Fibroblast of lung (primary cell): ENCODE results near the gene GABBR2. TPM values are rescaled to one million over a fixed set of nuclear protein-coding genes. Genes with fewer than 3 reads are reported as not detected.

ENCODE experiments used
- DNase-seq, 2 donors: peaks; one replicate each; pipeline versions ENCODE4 v3.0.0 to v3.0.0-alpha.2; 2010; ENCODE audit warnings: low read depth in 2 of 2
- H2AFZ ChIP-seq: 2 replicates; pipeline ENCODE4 v1.5.1; 2012; ENCODE audit warnings: low read length, control low read depth, inconsistent platforms
- H3K27ac ChIP-seq: 2 replicates; pipeline ENCODE4 v1.5.1; 2011; ENCODE audit warnings: low read length, control low read depth; ENCODE audit not compliant: insufficient read depth
- H3K27me3 ChIP-seq: 2 replicates; pipeline ENCODE4 v1.5.1; 2011; ENCODE audit warnings: mild to moderate bottlenecking, low read length; ENCODE audit not compliant: control insufficient read depth, insufficient read depth
- H3K36me3 ChIP-seq: 2 replicates; pipeline ENCODE4 v1.5.1; 2011; ENCODE audit warnings: low read length; ENCODE audit not compliant: control insufficient read depth, insufficient read depth
- H3K4me1 ChIP-seq: 2 replicates; pipeline ENCODE4 v1.5.1; 2011; ENCODE audit warnings: low read length; ENCODE audit not compliant: control insufficient read depth, insufficient read depth; ENCODE audit errors: extremely low read depth
- H3K4me2 ChIP-seq: 2 replicates; pipeline ENCODE4 v1.5.1; 2011; ENCODE audit warnings: low read length, control low read depth; ENCODE audit not compliant: insufficient read depth; ENCODE audit errors: extremely low read depth
- H3K4me3 ChIP-seq, 4 experiments: fragments of 200-600 bp in 1 of 4; sonication (generic) in 1 of 4; replicated peaks in 1 of 4; 2 replicates each; pipeline ENCODE4 v1.5.1; 2011 to 2016; ENCODE audit warnings: low read length in 4 of 4, low read depth in 3 of 4, mild to moderate bottlenecking in 3 of 4, control low read depth in 2 of 4, inconsistent platforms in 1 of 4, mixed read lengths in 1 of 4; ENCODE audit not compliant: insufficient read depth in 1 of 4; ENCODE audit errors: control extremely low read depth in 1 of 4
- H3K79me2 ChIP-seq: 2 replicates; pipeline ENCODE4 v1.5.1; 2012; ENCODE audit warnings: mild to moderate bottlenecking, low read length, inconsistent platforms; ENCODE audit not compliant: control insufficient read depth, insufficient read depth
- H3K9ac ChIP-seq: 2 replicates; pipeline ENCODE4 v1.5.1; 2011; ENCODE audit warnings: mild to moderate bottlenecking, low read length, control low read depth; ENCODE audit not compliant: insufficient read depth
- H3K9me3 ChIP-seq: 2 replicates; pipeline ENCODE4 v1.5.1; 2012; ENCODE audit warnings: low read depth, low read length; ENCODE audit not compliant: control insufficient read depth, insufficient read depth
- H4K20me1 ChIP-seq: 2 replicates; pipeline ENCODE4 v1.5.1; 2011; ENCODE audit warnings: low read length; ENCODE audit not compliant: control insufficient read depth, insufficient read depth; ENCODE audit errors: extremely low read depth
- EZH2 ChIP-seq: IDR thresholded peaks from 2 replicates; pipeline ENCODE4 v1.5.1; 2012; ENCODE audit warnings: low read length, control low read depth, mild to moderate bottlenecking; ENCODE audit errors: missing control alignments
- polyA plus RNA-seq, 2 donors: library from polyadenylated mRNA; depleted of rRNA in 1 of 2; stranded (reverse) in 1 of 2; unstranded in 1 of 2; fragments of >200 nt; gene quantifications; 2 replicates each; pipeline ENCODE4 v1.2.1, GENCODE V29; 2011 to 2012; ENCODE audit warnings: missing spikeins in 1 of 2
- total RNA-seq: library from RNA; depleted of rRNA; stranded (reverse); fragments of >200 nt; gene quantifications from 2 replicates; pipeline ENCODE4 v1.2.1, GENCODE V29; 2014
- TF ChIP-seq, protein P1 (sequence below), 2 donors: IDR thresholded peaks in 1 of 2; conservative IDR thresholded peaks in 1 of 2; 1 replicate in 1 of 2; 2 replicates in 1 of 2; pipeline ENCODE4 v1.5.1; 2011 to 2012; ENCODE audit warnings: low read length in 2 of 2, control low read depth in 1 of 2, inconsistent platforms in 1 of 2, low read depth in 1 of 2, mild to moderate bottlenecking in 1 of 2

The GABBR2 gene
- total and polyA plus RNA-seq, 2 donors (not counting 1 experiment from before 2014, with no cell fraction given), result 0.32 to 0.33 TPM

GRCh38 chr9:98429613-98430012 lies 279.1 kb downstream of the GABBR2 start:
- Histone ChIP-seq H3K4me3 (no peak overlapping the region), H3K9ac (no peak overlapping the region), H3K27me3 (peaks cover under 1% of the 10 kb centered on the region), H3K4me2 (no peak overlapping the region), H3K4me1 (no peaks in the 10 kb centered on the region), H4K20me1 (no peaks in the 10 kb centered on the region), H3K36me3 (no peaks in the 10 kb centered on the region), H3K79me2 (no peaks in the 10 kb centered on the region), H3K27ac (no peak overlapping the region), H3K9me3 (no peaks in the 10 kb centered on the region), H2AFZ (no peak overlapping the region)
- peak; percentile 80 to 92 for DNase-seq
- TF ChIP-seq, protein P1, sequence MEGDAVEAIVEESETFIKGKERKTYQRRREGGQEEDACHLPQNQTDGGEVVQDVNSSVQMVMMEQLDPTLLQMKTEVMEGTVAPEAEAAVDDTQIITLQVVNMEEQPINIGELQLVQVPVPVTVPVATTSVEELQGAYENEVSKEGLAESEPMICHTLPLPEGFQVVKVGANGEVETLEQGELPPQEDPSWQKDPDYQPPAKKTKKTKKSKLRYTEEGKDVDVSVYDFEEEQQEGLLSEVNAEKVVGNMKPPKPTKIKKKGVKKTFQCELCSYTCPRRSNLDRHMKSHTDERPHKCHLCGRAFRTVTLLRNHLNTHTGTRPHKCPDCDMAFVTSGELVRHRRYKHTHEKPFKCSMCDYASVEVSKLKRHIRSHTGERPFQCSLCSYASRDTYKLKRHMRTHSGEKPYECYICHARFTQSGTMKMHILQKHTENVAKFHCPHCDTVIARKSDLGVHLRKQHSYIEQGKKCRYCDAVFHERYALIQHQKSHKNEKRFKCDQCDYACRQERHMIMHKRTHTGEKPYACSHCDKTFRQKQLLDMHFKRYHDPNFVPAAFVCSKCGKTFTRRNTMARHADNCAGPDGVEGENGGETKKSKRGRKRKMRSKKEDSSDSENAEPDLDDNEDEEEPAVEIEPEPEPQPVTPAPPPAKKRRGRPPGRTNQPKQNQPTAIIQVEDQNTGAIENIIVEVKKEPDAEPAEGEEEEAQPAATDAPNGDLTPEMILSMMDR (conservative IDR thresholded peaks at IDR 0.05 in 1 of 2, IDR thresholded peaks at IDR 0.05 in 1 of 2; ENCODE audit: low read depth in 1 of 2, low read length in 2 of 2), result no peak
- TF ChIP-seq EZH2, result no peak

DNA sequence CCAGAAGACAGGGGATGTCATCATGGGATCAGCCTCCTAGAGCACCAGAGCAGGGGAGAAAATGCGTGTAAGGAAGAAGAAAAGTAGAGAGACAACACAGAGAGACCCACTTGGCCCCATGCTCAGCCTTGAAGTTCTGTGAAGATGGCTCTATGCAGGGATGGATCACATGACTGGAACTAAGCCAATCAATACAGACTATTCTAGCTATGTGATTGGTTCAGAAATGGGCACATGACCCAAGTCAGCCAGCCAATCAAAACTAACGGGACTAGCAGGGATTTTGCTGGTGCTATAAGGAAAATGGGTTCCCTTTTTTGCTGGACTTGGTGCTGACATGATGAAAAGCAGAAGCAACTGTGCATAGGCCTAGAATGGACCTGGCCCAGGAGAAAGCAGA lies 280.3 kb downstream of the GABBR2 start:
- TF ChIP-seq EZH2, result no peak
- TF ChIP-seq, protein P1 (conservative IDR thresholded peaks at IDR 0.05 in 1 of 2, IDR thresholded peaks at IDR 0.05 in 1 of 2; ENCODE audit: low read depth in 1 of 2, low read length in 2 of 2), result no peak
- no peak overlapping the region for H3K27ac ChIP-seq
- DNase-seq, result no peak
- H3K4me1 ChIP-seq, result no peaks in the 10 kb centered on the region
- no peaks in the 10 kb centered on the region for H3K36me3 ChIP-seq
- H3K4me2 ChIP-seq, result no peak overlapping the region
- no peak overlapping the region for H3K9ac ChIP-seq
- H3K79me2 ChIP-seq, result no peaks in the 10 kb centered on the region
- no peaks in the 10 kb centered on the region for H3K9me3 ChIP-seq
- no peaks in the 10 kb centered on the region for H3K27me3 ChIP-seq
- no peak overlapping the region for H2AFZ ChIP-seq
- no peaks in the 10 kb centered on the region for H4K20me1 ChIP-seq
- no peak overlapping the region for H3K4me3 ChIP-seq

- Histone ChIP-seq H3K27me3 (no peaks in the 10 kb centered on the region), H3K4me3 (no peak overlapping the region), H4K20me1 (no peaks in the 10 kb centered on the region), H2AFZ (no peak overlapping the region), H3K4me2 (no peak overlapping the region), H3K9me3 (no peaks in the 10 kb centered on the region), H3K79me2 (no peaks in the 10 kb centered on the region), H3K4me1 (no peaks in the 10 kb centered on the region), H3K9ac (no peak overlapping the region), H3K36me3 (no peaks in the 10 kb centered on the region), H3K27ac (no peak overlapping the region)
- peak; percentile 50 to 84 for DNase-seq
- TF ChIP-seq, protein P1 (conservative IDR thresholded peaks at IDR 0.05 in 1 of 2, IDR thresholded peaks at IDR 0.05 in 1 of 2; ENCODE audit: low read depth in 1 of 2, low read length in 2 of 2), result no peak
- no peak for TF ChIP-seq EZH2
These were observed 281.2 kb downstream of the GABBR2 start for GRCh38 chr9:98427491-98427890.
